Measurements from ENCODE around the gene EML2. TPM values are rescaled to one million over a fixed set of nuclear protein-coding genes. Genes with fewer than 3 reads are reported as not detected.

EML2 gene
- total and polyA plus RNA-seq, 2 of the 8 experiments (the other 6 are each of a cell fraction or from before 2014, with no cell fraction given): 28.8 to 29.4 TPM

DNA sequence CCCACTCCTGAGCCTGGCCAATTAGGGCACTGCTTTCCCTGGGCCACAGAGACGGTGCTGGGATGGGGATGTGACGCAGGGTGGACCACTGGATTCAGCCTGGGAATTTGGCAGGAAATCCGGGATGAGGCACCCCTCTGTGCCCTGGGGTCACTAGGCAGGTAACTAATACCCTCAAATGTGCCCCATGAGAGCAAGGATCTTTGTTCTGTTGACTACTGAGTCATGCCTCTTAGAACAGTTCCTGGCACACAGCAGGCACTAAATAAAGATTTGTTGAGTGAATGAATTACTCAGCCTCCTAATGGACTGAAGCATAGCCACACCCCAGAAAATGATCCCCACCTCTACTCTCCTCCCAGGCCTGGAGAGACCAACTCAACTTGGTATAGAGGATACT lies 70.5 kb downstream of the EML2 start (continued):
- TF ChIP-seq, protein P1, sequence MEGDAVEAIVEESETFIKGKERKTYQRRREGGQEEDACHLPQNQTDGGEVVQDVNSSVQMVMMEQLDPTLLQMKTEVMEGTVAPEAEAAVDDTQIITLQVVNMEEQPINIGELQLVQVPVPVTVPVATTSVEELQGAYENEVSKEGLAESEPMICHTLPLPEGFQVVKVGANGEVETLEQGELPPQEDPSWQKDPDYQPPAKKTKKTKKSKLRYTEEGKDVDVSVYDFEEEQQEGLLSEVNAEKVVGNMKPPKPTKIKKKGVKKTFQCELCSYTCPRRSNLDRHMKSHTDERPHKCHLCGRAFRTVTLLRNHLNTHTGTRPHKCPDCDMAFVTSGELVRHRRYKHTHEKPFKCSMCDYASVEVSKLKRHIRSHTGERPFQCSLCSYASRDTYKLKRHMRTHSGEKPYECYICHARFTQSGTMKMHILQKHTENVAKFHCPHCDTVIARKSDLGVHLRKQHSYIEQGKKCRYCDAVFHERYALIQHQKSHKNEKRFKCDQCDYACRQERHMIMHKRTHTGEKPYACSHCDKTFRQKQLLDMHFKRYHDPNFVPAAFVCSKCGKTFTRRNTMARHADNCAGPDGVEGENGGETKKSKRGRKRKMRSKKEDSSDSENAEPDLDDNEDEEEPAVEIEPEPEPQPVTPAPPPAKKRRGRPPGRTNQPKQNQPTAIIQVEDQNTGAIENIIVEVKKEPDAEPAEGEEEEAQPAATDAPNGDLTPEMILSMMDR (IDR thresholded peaks at IDR 0.05; ENCODE audit: control extremely low read depth in 1 of 3, insufficient read depth in 1 of 3, low read depth in 1 of 3, low read length in 3 of 3): no peak
- no peak for TF ChIP-seq SP2 (IDR thresholded peaks at IDR 0.05; ENCODE audit: low read length)

Measured in H1 (cell line).